Muscle of back (tissue), 11 donors: ENCODE data around the gene TMUB1. TPM values are rescaled to one million over a fixed set of nuclear protein-coding genes. Genes with fewer than 3 reads are reported as not detected.

ENCODE experiments used
- DNase-seq, 3 donors: peaks; one replicate each; pipeline versions ENCODE4 v3.0.0 to v3.0.0-alpha.2; 2013
- polyA plus RNA-seq, 10 donors: library from polyadenylated mRNA; unstranded; fragments of 120-200 nt; gene quantifications; one replicate each; pipeline ENCODE4 v1.2.1, GENCODE V29; 2013; ENCODE audit not compliant: insufficient read length in 10 of 10

The TMUB1 gene
- polyA plus RNA-seq, 10 donors = 25.3 to 43.1 (median 29.8) TPM

- DNase-seq = no peak
Measured at GRCh38 chr7:151109094-151110048, 26.1 kb upstream of the TMUB1 start.

- DNase-seq = no peak
Measured at GRCh38 chr7:151107882-151108281, 24.6 kb upstream of the TMUB1 start.

- DNase-seq = peak in 1 of 3 donors; percentile 79
Measured at GRCh38 chr7:151104411-151105235, 21.3 kb upstream of the TMUB1 start.

DNA sequence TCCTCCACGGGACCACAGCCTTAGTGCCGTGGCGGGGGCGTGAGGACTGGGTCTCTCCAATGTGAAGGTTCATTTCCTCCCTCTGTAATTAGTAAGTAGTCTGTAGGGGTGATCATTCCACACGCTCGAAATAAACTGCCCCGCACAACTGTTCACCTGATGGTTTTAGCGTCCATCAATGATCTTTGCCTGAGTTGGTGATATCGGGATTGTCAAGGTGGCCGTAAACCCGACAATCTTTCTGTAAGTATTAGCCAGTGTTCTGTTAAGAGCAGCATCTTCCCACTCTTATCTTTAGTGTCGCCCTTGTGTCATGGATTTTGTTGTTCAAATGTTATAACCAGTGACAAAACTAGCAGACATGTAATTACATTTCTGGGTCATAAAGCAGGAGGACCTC, 20.7 kb upstream of the TMUB1 start:
- DNase-seq = no peak

DNA sequence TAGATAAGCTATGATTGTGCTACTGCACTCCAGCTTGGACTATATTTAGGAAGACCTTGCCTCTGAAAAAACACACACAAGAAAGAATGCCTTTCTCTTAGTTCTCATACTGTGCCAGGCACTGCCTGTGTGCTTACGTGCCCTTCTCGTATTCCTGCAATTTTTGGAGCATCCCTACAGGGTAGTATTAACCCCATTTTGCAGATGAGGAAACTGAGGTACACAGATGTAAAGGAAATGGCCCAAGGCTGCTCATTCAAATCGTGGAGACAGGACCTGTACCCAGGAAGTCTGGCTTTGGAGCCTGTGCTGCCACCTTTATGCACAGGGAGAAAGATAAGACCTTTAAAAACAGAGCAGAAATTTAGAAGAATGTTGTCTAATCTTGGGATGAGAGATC, 19.7 kb upstream of the TMUB1 start:
- DNase-seq = no peak

GRCh38 chr7:151101621-151102396, 18.5 kb upstream of the TMUB1 start:
- no peak for DNase-seq

DNA sequence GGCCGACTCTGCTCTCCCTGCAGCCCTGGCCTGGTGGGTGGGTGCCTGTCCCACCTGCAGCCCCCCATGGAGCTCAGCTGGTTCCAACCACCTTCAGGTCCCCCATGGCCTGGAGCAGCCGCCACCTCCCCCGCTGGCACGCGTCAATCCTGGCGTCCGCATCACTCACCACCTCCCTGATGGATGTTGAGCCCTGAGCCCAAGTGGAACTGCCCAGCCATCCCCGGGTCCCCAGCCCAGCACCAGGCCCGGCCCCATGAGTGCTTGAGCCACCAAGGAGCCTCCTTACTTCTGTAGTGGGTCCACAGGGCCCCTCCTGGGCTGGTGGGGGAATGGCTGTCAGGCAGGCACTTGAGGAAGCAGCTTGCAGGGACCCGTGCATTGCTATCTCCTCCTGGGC, 17.6 kb upstream of the TMUB1 start:
- no peak for DNase-seq

- DNase-seq = no peak
Measured at GRCh38 chr7:151099486-151100211, 16.4 kb upstream of the TMUB1 start.

DNA sequence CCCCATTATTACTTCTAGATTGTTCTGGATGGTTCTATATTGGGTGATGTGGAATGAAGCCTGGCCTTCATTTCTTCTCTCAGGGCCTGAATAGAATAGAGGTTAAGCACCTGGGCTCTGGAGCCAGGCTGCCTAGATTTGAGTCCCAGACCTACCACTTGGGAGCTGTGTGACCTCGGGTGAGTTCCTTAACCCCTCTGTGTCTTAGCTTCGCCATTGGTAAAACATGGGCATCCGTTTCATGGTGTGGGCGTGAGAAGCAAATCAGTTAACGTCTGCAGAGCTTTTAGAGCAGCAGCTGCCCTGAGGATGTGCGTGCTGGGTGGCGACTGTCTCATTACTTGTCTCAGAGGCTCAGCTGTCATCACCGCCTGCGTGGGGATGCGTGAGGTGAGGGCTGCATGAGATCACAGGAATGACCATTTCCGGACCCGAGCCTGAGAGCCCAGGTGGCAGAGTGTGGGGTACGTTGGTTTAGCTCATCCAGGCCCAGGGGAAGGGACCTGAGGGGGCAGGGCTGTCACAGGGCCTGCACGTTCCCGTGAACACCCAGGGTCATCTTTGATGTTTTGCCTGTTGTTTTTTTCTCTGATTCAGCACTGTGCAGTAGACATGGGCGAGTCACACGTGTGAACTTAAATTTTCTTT, 12.7 kb upstream of the TMUB1 start:
- DNase-seq = no peak

DNA sequence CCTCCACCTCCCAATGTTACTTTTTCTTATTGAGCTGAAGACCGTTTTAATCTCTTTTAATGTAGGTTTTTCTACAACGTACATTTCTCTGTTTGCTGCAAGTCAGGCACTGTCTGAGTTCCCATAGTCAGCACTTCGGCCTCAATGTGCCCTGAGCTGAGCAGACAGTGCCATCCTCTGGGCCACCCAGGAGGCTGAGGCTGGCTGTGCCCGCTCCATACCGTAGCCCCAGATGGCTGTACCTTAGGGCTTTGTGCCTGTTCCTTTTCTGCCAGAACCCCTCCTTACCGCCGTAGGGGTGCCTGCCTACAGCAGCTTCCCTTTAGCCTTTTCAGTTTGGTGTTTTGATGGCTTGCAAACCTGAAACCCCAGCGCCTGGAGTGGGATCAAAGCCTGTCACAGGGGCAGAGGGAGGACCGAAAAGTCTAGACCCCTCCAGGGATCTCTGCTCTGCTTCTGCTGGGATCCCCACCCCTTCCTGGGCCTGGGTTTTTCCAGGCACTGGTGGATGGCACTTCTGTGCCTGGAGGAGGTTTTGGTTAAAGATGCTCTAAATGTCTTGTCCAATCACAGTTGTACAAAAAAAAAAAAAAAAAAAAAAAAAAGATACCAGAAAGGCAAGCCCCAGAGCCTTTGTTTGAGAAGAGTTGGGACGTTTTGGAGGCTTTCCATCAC, 12.0 kb upstream of the TMUB1 start:
- no peak for DNase-seq

- DNase-seq = no peak
Measured at GRCh38 chr7:151094675-151095074, 11.4 kb upstream of the TMUB1 start.

DNA sequence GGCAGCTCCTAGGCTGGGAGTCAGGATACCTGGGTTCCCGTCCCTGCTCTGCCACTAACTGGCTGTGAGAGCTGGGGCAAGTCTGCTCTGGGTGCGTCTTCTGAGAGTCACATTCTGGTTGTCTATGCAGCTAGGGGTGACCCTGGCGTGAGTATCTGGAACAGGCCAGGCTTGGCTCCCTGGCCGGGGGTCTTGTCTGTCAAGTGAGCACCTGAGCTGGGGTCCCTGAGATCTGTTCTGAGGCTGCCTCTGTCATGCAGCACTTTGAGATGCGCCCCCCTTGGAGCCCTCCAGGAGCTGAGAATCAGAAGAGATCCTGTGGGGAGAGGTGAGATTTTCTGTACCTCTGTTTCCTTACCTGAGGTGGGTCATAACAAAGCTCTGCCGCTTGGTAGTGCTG, 10.5 kb upstream of the TMUB1 start:
- no peak for DNase-seq

GRCh38 chr7:151091988-151092387, 8.7 kb upstream of the TMUB1 start:
- DNase-seq = no peak

DNA sequence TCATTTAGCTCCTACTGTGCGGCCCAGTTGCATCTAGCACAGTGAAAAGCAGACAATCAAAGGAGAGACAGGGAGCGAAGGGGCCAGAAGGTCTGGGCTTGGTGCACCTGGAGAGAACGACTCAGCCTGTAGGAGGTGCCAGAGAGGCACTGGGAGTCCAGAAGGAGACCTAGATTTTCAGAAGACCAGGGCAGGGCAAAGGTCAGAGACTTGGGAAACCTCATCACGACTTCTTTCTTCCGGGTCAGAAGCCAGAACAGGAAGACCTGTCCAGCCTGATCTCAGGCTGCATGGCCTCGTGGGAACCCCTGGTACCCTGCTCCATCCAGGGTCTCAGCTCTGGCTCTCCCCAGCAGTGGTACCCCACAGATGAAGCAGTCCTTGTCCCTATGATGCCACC, 8.1 kb upstream of the TMUB1 start:
- no peak for DNase-seq

- no peak for DNase-seq
Measured at GRCh38 chr7:151091003-151091402, 7.7 kb upstream of the TMUB1 start.

DNA sequence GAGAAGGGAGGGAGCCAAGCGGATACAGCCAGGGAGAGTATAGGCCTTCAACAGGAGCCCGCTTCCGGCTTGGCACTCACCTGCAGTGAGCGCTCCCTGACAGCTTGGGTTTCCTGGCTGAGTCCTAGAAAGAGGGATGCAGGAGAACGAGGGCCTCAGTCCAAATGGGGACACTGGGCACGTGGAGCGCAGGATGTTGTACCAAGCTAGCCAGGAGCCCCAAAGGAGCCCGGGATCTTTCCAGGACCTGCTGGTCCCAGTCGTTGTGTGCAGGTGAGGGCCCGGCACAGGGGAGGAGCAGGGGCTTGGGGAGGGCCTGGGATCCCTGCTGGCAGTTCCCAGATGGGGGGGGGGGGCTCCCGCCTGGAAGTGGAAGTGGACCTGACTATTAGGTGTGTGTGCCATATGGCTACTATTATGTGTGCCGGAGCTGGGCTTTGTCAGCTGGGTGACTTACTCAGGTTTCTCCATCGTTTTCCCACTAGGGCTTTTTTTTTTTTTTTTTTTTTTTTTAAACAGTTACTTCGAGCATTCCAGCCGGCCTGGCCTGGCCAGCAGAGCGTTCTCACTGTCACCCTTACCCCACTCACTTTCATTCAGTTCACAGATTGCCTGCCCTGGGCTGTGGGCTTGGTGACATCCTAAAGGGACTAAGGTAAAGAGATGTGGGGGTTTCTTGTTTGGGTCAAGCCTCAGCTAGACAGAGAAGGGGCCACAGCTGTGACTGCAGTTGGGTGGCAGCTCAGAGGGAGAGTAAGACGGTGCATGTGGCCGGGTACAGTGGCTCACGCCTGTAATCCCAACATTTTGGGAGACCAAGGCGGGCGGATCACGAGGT, 6.8 kb upstream of the TMUB1 start:
- no peak for DNase-seq

DNA sequence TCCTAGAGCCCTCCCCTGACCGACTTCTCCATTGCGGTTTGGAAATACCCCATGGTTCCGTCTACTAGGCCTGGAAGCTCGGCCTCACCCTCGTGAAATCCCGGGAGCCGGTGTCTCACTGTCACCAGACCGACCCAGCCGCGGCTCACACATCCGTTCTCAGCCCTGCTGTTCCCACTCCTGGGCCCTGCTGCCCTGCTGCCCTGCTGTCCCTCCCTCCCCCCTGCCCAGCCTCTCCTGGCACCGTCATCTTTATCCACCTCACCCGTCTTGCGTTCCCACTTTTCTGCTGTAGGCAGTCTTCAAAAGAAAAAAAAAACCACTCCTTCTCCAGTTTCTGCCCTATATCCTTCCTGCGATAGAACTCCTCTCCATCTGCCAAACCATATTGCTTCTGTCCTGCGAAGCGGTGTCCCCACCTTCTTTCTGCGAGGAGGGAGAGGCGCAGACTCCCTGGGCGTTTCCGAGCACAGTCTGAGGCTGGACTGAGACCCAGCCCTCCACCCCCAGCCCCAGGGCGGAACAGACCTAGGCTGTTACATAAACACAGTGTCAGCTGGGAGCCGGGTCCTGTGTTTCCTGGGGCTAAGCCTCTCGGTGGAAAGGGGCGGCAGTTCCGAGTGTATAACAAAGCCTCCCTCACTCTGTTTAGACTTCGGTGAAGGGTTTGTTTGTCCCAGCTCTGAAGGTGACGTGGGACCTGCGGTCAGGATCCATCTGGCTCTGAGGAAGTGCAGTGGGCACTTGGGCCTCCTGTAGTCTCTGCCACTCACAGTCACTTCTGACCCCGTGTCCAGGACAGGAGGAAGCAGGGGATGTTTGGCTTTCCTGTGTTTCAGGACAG, 5.8 kb upstream of the TMUB1 start:
- peak in 2 of 3 donors; percentile 56 to 81 for DNase-seq
